Keratinocyte (primary cell): Measurements from ENCODE around the gene NCBP3. TPM values are rescaled to one million over a fixed set of nuclear protein-coding genes. Genes with fewer than 3 reads are reported as not detected.

Source experiments
- DNase-seq: peaks from one replicate; pipeline ENCODE4 v3.0.0-alpha.2; 2011; ENCODE audit warnings: low read depth, missing footprints, low spot score
- FAIRE-seq: peaks from 2 replicates; lab custom pipeline; 2011; peaks lifted over from hg19 to GRCh38; lab: Jason Lieb, UNC
- H2AFZ ChIP-seq: 2 replicates; pipeline ENCODE4 v1.6.0; 2012; ENCODE audit warnings: low read length, control low read depth, inconsistent platforms; ENCODE audit not compliant: control insufficient read depth
- H3K27ac ChIP-seq: 2 replicates; pipeline ENCODE4 v1.5.1; 2011; ENCODE audit warnings: low read length; ENCODE audit not compliant: control insufficient read depth, insufficient read depth
- H3K27me3 ChIP-seq: 3 replicates; pipeline ENCODE4 v1.6.0; 2011; ENCODE audit warnings: low read length; ENCODE audit not compliant: control insufficient read depth, insufficient read depth; ENCODE audit errors: extremely low read depth
- H3K36me3 ChIP-seq, 2 experiments: 2 replicates in 1 of 2; 3 replicates in 1 of 2; pipeline ENCODE4 v1.5.1; 2011; ENCODE audit warnings: low read length in 2 of 2, mild to moderate bottlenecking in 1 of 2; ENCODE audit not compliant: control insufficient read depth in 2 of 2, insufficient read depth in 2 of 2; ENCODE audit errors: extremely low read depth in 1 of 2
- H3K4me1 ChIP-seq: 3 replicates; pipeline ENCODE4 v1.5.1; 2011; ENCODE audit warnings: low read length; ENCODE audit not compliant: control insufficient read depth, insufficient read depth; ENCODE audit errors: extremely low read depth
- H3K4me2 ChIP-seq: 3 replicates; pipeline ENCODE4 v1.6.0; 2011; ENCODE audit warnings: low read depth, low read length; ENCODE audit not compliant: control insufficient read depth, insufficient read depth; ENCODE audit errors: extremely low read depth
- H3K4me3 ChIP-seq, 3 experiments: fragments of 200-600 bp in 1 of 3; sonication (generic) in 1 of 3; 2 replicates in 2 of 3; 3 replicates in 1 of 3; pipeline ENCODE4 v1.5.1; 2011 to 2016; ENCODE audit warnings: low read length in 3 of 3, mild to moderate bottlenecking in 3 of 3, control low read depth in 2 of 3, inconsistent platforms in 1 of 3, low read depth in 1 of 3, mixed read lengths in 1 of 3, mixed run types in 1 of 3, moderate library complexity in 1 of 3; ENCODE audit not compliant: control insufficient read depth in 2 of 3, insufficient read depth in 2 of 3; ENCODE audit errors: extremely low read depth in 1 of 3
- H3K79me2 ChIP-seq: 2 replicates; pipeline ENCODE4 v1.6.0; 2012; ENCODE audit warnings: low read length; ENCODE audit not compliant: control insufficient read depth, insufficient read depth
- H3K9ac ChIP-seq: 3 replicates; pipeline ENCODE4 v1.6.0; 2011; ENCODE audit warnings: low read length; ENCODE audit not compliant: control insufficient read depth, insufficient read depth; ENCODE audit errors: extremely low read depth
- H3K9me1 ChIP-seq: 3 replicates; pipeline ENCODE4 v1.6.0; 2011; ENCODE audit warnings: low read length; ENCODE audit not compliant: control insufficient read depth, insufficient read depth; ENCODE audit errors: extremely low read depth
- H3K9me3 ChIP-seq: 2 replicates; pipeline ENCODE4 v1.5.1; 2012; ENCODE audit warnings: low read depth, low read length; ENCODE audit not compliant: control insufficient read depth
- H4K20me1 ChIP-seq: 3 replicates; pipeline ENCODE4 v1.6.0; 2011; ENCODE audit warnings: low read length; ENCODE audit not compliant: control insufficient read depth, insufficient read depth; ENCODE audit errors: extremely low read depth
- CTCF ChIP-seq, 3 experiments: IDR thresholded peaks in 1 of 3; conservative IDR thresholded peaks in 1 of 3; optimal IDR thresholded peaks in 1 of 3; 2 replicates in 2 of 3; 3 replicates in 1 of 3; pipeline versions ENCODE3 to v1.5.1; 2011; ENCODE audit warnings: low read length in 3 of 3, mild to moderate bottlenecking in 3 of 3, moderate library complexity in 2 of 3, control low read depth in 1 of 3, inconsistent platforms in 1 of 3; ENCODE audit not compliant: insufficient read depth in 2 of 3; ENCODE audit errors: extremely low read depth in 1 of 3
- EZH2 ChIP-seq: IDR thresholded peaks from one replicate; pipeline ENCODE4 v1.6.1; 2012; ENCODE audit warnings: inconsistent platforms, mild to moderate bottlenecking, low read length, moderate library complexity
- dilution Hi-C: fragments of 300-500 bp; cut with MboI; formaldehyde crosslinking; loops from one replicate; pipeline ENCODE4 v1.7.0; 2020; ENCODE audit warnings: low sequenced_read_pairs; ENCODE audit not compliant: extremely low pct_ligation_motif_present
- polyA plus RNA-seq, 5 experiments: library from polyadenylated mRNA; depleted of rRNA in 3 of 5; stranded (reverse) in 3 of 5; stranded (forward) in 1 of 5; unstranded in 1 of 5; fragments of >200 nt; gene quantifications; 1 replicate in 1 of 5; 2 replicates in 3 of 5; 3 replicates in 1 of 5; pipeline versions ENCODE4 v1.2.1 to v1.2.3, GENCODE V29; 2011 to 2012; ENCODE audit warnings: missing spikeins in 2 of 5, low read depth in 1 of 5, low replicate concordance in 1 of 5

The NCBP3 gene
- polyA plus RNA-seq, 1 donor (not counting 4 experiments of a cell fraction or from before 2014, with no cell fraction given) = 22.1 TPM

DNA sequence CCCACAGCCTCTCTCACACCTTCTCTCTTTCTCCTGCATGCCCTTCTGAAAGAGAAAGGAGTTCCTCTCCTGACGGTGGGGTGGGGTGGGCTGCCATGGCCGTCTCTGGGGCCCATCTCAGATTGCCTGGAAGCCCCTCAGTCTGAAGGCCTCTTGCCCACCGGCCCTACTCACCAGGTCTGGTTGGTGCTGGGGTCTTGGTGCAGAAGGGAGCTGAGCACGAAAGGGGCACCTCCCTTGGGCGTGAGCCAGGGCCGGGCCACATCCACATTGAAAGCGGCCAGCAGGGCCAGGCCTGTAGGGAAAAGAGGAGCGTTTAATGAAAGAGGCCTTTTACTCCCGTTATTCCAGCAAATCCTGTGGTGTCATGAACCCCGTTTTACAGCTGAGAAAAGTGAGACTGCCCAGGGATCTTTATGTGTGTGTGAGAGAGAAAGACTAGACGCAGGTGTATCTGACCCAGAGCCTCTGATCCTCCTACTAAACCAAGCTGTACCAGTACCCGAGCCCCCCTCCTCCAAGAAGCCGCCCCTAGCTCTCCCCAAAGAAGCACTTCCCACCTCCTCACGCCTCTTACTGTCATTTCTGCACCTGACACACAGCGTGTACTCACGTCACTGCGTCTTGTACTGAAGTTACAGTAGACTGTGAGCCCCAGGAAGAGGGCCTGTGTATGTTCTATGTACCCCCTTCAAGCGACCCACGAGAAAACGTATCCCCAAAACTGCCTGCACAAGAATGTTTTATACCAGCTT is 68.5 kb downstream of the NCBP3 start:
- no peak for TF ChIP-seq CTCF (optimal IDR thresholded peaks at IDR 0.05 in 1 of 3, IDR thresholded peaks at IDR 0.05 in 1 of 3, conservative IDR thresholded peaks at IDR 0.05 in 1 of 3; ENCODE audit: extremely low read depth in 1 of 3, insufficient read depth in 2 of 3, low read length in 3 of 3)
- TF ChIP-seq EZH2 = no peak
- Histone ChIP-seq H3K9me1 (no peaks in the 10 kb centered on the region), H3K27ac (no peak overlapping the region), H3K27me3 (no peaks in the 10 kb centered on the region), H3K4me2 (no peak overlapping the region), H3K79me2 (no peaks in the 10 kb centered on the region), H4K20me1 (no peaks in the 10 kb centered on the region), H3K4me3 (no peak overlapping the region), H3K36me3 (no peaks in the 10 kb centered on the region), H3K4me1 (no peaks in the 10 kb centered on the region), H3K9ac (no peak overlapping the region), H2AFZ (no peak overlapping the region), H3K9me3 (no peaks in the 10 kb centered on the region)
- DNase-seq (no peak), FAIRE-seq (no peak)
- dilution Hi-C loops = no loop called here

GRCh38 chr17:3773966-3774365 is 72.1 kb downstream of the NCBP3 start:
- no peak overlapping the region for H3K4me2 ChIP-seq
- FAIRE-seq = no peak
- TF ChIP-seq EZH2 = no peak
- TF ChIP-seq CTCF (optimal IDR thresholded peaks at IDR 0.05 in 1 of 3, IDR thresholded peaks at IDR 0.05 in 1 of 3, conservative IDR thresholded peaks at IDR 0.05 in 1 of 3; ENCODE audit: extremely low read depth in 1 of 3, insufficient read depth in 2 of 3, low read length in 3 of 3) = no peak

More at GRCh38 chr17:3773966-3774365, 72.1 kb downstream of the NCBP3 start:
- Histone ChIP-seq H3K79me2 (no peaks in the 10 kb centered on the region), H3K4me1 (no peaks in the 10 kb centered on the region), H3K9me1 (no peaks in the 10 kb centered on the region), H4K20me1 (no peaks in the 10 kb centered on the region), H3K27ac (no peak overlapping the region), H3K27me3 (no peaks in the 10 kb centered on the region), H3K9ac (no peak overlapping the region), H3K36me3 (no peaks in the 10 kb centered on the region), H3K4me3 (no peak overlapping the region), H3K9me3 (no peaks in the 10 kb centered on the region), H2AFZ (no peak overlapping the region)
- no peak for DNase-seq
- dilution Hi-C loops = no loop called here
